Measurements from ENCODE around the gene XBP1. TPM values are rescaled to one million over a fixed set of nuclear protein-coding genes. Genes with fewer than 3 reads are reported as not detected.

XBP1 gene
- total RNA-seq, 3 donors from 2014 or later, result 116 to 238 (median 132) TPM

DNA sequence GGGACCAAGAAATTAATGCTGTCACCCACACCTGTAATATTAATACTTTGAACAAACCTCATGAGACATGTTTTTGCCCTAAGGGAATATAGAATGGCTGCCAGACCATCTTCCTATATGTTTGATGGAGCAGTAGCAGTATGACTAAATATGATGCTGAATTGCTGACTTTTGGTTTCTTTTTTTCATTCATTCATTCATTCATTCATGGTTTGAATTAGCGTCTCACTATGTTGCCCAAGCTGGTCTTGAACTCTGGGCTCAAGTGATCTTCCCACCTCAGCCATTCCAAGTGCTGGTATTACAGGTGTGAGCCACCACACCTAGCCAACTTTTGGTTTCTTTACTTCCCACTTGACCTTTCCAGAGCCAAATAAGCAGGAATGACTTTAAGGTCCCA lies 20.1 kb downstream of the XBP1 start:
- peaks cover 22% of the 10 kb centered on the region for H3K4me1 ChIP-seq (ENCODE audit: low read depth)
- intact Hi-C loops (cut with DNase I, micrococcal nuclease), result no loop called here

DNA sequence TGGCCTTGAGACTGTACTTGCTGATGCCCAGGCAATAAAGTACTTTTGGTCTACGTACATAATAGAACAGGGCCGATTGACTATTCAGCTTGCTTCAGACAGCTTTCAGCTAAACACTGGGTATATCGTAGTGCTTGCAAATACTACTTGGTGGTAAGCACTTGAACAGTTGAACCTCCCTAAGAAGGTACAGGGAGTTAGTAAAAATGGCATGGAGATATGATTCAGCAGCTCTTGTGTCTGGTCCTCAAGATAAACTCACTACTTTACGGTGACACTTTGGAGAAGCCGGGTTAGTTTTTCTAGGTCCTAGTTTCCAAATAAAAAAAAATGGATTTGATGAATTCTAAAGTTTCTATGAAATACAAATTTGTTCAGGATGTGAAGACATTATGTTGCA lies 20.5 kb downstream of the XBP1 start:
- Histone ChIP-seq H3K9me3 (no peaks in the 10 kb centered on the region), H3K4me3 (no peak overlapping the region), H3K4me1 (ENCODE audit: low read depth) (peaks cover 17% of the 10 kb centered on the region), H3K36me3 (ENCODE audit: low read depth) (no peaks in the 10 kb centered on the region)
- DNase-seq (no peak), ATAC-seq (no peak)
- TF ChIP-seq, protein P1, sequence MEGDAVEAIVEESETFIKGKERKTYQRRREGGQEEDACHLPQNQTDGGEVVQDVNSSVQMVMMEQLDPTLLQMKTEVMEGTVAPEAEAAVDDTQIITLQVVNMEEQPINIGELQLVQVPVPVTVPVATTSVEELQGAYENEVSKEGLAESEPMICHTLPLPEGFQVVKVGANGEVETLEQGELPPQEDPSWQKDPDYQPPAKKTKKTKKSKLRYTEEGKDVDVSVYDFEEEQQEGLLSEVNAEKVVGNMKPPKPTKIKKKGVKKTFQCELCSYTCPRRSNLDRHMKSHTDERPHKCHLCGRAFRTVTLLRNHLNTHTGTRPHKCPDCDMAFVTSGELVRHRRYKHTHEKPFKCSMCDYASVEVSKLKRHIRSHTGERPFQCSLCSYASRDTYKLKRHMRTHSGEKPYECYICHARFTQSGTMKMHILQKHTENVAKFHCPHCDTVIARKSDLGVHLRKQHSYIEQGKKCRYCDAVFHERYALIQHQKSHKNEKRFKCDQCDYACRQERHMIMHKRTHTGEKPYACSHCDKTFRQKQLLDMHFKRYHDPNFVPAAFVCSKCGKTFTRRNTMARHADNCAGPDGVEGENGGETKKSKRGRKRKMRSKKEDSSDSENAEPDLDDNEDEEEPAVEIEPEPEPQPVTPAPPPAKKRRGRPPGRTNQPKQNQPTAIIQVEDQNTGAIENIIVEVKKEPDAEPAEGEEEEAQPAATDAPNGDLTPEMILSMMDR (IDR thresholded peaks at IDR 0.05), result no peak
- intact Hi-C loops (cut with DNase I, micrococcal nuclease), result no loop called here

More for the DNA sequence above, 20.1 kb downstream of the XBP1 start:
- no peak for ATAC-seq
- H3K36me3 ChIP-seq (ENCODE audit: low read depth), result no peaks in the 10 kb centered on the region
- no peaks in the 10 kb centered on the region for H3K9me3 ChIP-seq
- DNase-seq, result no peak
- TF ChIP-seq, protein P1 (IDR thresholded peaks at IDR 0.05), result no peak
- H3K4me3 ChIP-seq, result no peak overlapping the region

DNA sequence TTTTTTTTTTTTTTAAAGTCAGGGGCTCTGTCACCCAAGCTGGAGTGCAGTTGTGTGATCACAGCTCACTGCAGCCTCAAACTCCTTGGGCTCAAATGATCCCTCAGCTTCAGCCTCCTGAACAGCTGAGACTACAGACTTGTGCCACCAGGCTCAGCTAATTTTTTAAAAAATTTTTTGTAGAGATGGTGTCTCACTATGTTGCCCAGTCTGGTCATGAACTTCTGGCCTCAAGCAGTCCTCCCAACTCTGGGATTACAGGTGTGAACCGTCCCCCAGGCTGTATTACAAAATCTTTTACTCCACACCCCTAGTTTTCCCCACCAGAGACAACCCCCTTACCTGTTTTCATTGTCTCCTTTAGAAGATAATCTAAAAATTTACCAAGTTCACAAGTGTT lies 26.0 kb downstream of the XBP1 start:
- Histone ChIP-seq H3K4me1 (ENCODE audit: low read depth) (no peaks in the 10 kb centered on the region), H3K4me3 (no peak overlapping the region), H3K9me3 (no peaks in the 10 kb centered on the region), H3K36me3 (ENCODE audit: low read depth) (no peaks in the 10 kb centered on the region)
- ATAC-seq, result no peak
- intact Hi-C loops (cut with DNase I, micrococcal nuclease), result no loop called here
- no peak for DNase-seq
- TF ChIP-seq, protein P1 (IDR thresholded peaks at IDR 0.05), result no peak

DNA sequence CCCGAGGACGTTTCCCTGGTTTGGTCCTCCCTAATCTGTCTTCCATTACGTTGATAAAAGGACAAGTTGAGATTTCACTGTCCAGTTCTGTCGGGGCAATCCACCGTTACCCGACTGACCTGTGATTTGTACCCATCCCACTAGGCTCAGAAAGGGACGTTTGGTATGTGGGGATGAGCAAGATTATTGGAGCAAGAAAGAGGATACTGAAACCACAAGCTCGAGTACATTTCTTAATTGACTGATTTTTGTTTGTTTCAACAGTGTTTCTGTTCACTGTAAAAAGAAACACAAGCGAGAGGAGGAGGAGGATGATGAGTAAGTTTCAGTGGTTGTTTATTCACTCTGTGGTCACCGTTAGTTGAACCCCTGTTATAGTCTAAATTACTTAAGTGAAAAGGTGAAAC lies 26.9 kb downstream of the XBP1 start:
- DNase-seq, result no peak
- H3K9me3 ChIP-seq, result no peaks in the 10 kb centered on the region
- H3K36me3 ChIP-seq (ENCODE audit: low read depth), result no peaks in the 10 kb centered on the region
- ATAC-seq, result peak; percentile 2
- intact Hi-C loops (cut with DNase I, micrococcal nuclease), result no loop called here
- H3K4me1 ChIP-seq (ENCODE audit: low read depth), result no peaks in the 10 kb centered on the region
- TF ChIP-seq, protein P1 (IDR thresholded peaks at IDR 0.05), result no peak
- peak overlapping the region; percentile 95 for H3K4me3 ChIP-seq

DNA sequence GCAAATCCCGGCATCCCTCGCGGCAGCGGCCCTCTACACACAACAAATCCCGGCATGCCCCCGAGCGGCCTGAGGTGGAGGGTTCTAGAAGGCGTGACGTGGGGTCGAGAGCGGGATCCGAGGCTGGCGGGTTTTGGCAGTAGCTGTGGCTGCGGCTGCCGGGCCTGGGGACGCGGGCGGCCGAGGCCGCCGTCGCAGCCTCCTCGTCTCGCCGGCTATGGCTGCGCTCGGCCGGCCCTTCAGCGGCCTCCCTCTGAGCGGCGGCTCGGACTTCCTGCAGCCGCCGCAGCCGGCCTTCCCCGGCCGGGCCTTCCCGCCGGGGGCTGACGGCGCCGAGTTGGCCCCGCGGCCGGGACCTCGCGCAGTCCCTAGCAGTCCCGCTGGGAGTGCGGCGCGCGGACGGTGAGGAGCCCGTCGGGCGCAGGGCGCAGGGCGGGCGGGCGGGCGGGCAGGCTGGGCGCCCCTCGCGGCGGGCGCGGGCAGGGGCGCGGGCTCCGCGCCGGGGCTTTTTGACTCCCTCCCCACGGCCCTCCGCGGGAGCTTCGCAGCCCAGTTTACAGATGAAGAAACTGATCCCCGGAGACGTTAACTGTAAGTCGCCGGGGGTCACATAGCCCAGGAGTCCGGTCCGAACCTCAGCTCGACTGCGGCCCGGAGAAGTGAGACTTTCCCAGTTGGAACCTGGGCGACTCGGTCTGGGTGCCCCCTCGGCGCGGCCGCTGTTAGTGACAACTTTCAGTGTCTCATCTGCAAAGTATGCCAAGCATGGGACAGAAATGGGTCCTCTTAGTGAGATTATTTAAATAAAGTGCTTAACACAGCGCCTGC lies 27.5 kb downstream of the XBP1 start, which contains the start of gene CCDC117:
Gene CCDC117, plus strand, starts transcription at position 63 of the 828 bp plus-strand sequence. Its CDS starts 155 bp downstream, at position 218.
- ATAC-seq (peak; percentile 98), DNase-seq (peak; percentile 95 to 97 (median 96))
- TF ChIP-seq, protein P1 (IDR thresholded peaks at IDR 0.05), result peak; percentile 27
- no peaks in the 10 kb centered on the region for H3K9me3 ChIP-seq
- peak within 1 kb of the TSS; percentile 95 for H3K4me3 ChIP-seq
- H3K36me3 ChIP-seq (ENCODE audit: low read depth), result no peaks in the 10 kb centered on the region
- intact Hi-C loops (cut with DNase I, micrococcal nuclease), result no loop called here
- no peaks in the 10 kb centered on the region for H3K4me1 ChIP-seq (ENCODE audit: low read depth)

All from mucosa of descending colon (tissue), 3 donors.